IPS-NIHi7 (cell line): ENCODE measurements around the gene TSPAN16.

Experiments
- DNase-seq: peaks from one replicate; pipeline ENCODE4 v3.0.0; 2012; ENCODE audit warnings: mixed read lengths; ENCODE audit errors: extremely low spot score

The TSPAN16 gene

GRCh38 chr19:11268783-11269267 lies 27.1 kb upstream of the TSPAN16 start:
- no peak for DNase-seq

GRCh38 chr19:11269408-11269807 lies 26.6 kb upstream of the TSPAN16 start:
- DNase-seq = no peak

- no peak for DNase-seq
Observed at GRCh38 chr19:11273296-11273695, 22.7 kb upstream of the TSPAN16 start.

GRCh38 chr19:11273989-11274388 lies 22.0 kb upstream of the TSPAN16 start:
- DNase-seq = no peak

- DNase-seq = no peak
Observed at GRCh38 chr19:11274533-11275086, 21.4 kb upstream of the TSPAN16 start.

- no peak for DNase-seq
Observed at GRCh38 chr19:11278670-11279069, 17.3 kb upstream of the TSPAN16 start.

- no peak for DNase-seq
Observed at GRCh38 chr19:11279505-11280236, 16.3 kb upstream of the TSPAN16 start.

GRCh38 chr19:11281356-11282049 lies 14.5 kb upstream of the TSPAN16 start:
- DNase-seq = no peak

- DNase-seq = no peak
Observed at GRCh38 chr19:11284515-11284914, 11.4 kb upstream of the TSPAN16 start.

DNA sequence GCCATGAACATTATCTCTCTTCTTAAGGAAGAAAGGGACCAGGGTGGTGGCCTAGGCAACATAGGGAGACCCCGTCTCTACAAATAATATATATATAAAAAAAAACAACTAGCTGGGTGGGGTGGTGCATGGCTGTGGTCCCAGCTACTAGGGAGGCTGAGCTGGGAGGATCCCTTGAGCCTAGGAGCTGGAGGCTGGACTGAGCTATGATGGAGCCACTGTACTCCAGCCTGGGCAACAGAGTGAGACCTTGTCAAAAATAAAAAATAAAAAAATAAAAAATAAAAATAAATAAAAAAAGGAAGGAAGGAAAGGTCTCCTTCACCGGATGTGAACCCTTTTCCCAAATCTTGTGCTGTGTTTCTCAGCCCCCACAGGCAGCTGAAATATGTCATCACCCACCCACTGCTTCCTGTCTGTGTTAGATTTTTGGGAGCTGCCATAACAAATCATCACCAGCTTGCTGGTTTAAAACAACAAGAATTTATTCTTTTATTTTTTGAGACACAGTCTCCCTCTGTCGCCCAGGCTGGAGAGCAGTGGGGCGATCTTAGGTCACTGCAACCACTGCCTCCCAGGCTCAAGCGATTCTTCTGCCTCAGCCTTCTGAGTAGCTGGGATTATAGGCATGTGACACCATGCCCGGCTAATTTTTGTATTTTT lies 9.5 kb upstream of the TSPAN16 start:
- no peak for DNase-seq

DNA sequence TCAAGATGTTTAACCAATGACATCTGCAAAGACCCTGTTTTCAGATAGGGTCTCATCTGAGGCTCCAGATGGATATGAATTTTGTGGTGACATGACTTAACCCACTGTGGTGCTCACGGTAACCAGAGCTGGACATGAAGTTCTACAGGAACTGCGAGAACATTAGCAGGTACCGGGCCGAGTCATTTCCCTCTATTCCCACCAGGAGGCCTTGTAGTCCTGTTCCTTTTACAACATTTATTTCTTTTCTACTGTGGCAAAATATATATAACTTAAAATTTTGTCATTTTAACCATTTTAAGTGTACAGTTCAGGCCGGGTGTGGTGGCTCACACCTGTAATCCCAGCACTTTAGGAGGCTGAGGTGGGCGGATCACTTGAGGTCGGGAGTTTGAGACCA lies 7.6 kb upstream of the TSPAN16 start:
- no peak for DNase-seq

DNA sequence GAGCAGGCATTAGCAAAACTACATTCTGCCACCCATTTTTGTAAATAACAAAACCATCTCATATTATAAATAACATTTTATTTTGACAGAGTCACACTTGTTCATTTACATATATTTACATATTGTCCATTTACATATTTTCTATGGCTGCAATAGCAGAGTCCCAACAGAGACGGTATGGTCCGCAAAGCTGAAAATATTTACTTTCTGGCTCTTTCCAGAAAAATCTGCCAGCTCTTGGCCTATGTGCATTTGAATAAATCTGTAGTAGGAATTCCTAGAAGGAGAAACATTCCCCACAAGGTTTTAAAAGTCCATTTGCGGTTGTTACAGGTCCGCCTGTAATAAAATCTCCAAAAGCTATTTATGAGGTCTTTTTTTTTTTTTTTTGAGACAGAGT lies 5.7 kb upstream of the TSPAN16 start:
- no peak for DNase-seq

- DNase-seq = no peak
Observed at GRCh38 chr19:11291415-11291814, 4.5 kb upstream of the TSPAN16 start.

DNA sequence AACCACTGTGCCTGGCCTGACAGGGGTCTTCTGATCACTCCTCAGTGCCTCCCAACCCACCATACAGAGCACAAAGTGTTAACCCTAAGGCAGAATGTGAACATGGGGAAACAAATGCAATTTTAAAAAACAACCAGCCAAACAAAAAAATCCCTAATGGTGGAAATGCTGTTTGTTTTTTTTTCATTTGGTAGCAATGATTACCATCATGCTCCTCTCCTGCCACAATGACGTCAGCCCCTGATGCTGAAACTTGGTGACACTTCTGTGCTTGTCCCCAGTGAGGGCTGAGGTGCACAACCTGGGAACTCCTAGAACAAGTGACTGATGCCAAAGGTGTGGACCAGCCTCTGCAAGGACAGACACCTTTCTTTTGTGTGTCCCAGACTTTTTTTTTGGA lies 4.0 kb upstream of the TSPAN16 start:
- DNase-seq = no peak

DNA sequence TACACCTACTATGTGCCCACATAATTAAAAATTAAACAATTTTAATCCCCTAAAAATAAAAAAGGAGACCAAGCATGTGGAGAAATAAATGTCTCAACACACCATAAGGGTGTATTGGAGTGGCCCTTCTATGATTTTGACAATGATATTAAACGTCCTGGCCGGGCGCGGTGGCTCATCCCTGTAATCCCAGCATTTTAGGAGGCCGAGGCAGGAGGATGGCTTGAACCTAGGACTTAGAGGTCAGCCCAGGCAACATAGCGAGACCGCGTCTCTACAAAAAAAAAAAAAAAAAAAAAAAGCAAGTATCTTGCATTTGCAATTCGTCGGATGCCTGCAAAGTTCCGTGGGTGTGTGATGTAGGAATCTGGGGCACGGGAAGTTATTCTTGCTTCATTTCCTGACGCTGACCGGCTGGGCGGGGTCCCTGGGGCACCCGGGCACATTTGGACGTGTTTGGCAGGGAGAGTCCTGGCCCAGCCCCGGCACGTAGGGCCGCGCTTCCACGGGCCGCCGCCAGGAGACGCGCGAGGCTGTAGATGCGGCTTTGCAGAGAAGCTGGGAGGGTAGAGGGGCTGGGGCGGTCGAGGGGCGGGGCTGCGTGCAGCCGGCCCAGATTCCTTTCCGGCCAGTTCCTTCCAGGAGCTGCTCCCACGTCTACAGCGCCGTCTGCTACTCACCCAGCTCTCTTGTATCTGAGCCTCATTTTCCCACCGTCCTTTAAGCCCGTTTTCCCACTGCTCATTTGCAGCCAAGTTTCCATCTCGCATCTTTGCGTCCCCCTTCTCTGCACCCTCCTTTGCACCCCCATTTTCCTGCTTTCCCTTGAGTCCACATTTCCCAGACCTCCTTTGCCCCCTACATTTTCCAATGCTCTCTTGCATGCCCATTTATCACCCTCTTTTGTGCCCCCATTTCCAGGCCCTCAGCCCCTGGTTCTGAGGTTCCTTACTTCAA lies 2.2 kb upstream of the TSPAN16 start:
- DNase-seq = peak; percentile 99

GRCh38 chr19:11295180-11295579 lies 780 bp upstream of the TSPAN16 start:
- DNase-seq = no peak

GRCh38 chr19:11296264-11296663 lies 304 bp downstream of the TSPAN16 start:
- DNase-seq = no peak

DNA sequence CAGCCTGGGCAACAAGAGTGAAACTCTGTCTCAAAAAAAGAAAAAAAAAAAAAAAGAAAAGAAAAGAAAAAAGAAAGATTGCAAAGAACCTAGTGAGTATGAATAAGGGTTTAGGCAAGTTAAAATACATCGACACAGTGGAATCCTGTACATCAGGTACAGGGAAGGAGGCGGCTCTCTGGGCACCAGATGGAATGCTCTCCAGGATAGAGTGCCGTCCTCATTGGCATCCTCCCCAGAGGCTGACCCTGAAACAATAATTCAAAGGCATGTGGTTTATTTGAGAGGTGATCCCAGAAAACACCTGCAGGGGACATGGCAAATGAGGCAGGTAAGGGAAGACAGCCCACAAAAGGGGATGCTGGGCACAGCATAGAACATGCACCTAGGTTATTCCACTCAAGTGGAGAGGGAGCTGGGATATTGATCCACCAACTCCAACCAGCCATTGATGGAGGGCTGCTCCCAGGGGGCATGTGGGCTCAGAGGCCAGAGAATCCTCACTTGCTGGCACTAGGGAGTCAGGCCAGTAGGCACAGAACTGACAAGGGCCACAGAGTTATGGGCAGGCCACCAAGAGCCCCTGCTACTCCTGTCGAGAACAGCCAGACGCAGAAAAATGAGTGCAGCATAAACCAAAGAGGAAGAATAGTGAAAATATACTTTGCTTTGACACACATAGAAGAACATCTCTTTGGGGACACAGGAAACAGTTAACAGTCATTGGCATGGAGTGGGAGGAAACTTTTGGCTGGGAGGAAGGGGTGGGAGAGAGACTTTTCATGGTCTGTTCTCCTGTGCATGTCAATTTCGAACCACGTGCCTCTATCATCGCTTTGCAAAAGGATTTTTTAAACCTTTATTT lies 4.2 kb downstream of the TSPAN16 start:
- no peak for DNase-seq

DNA sequence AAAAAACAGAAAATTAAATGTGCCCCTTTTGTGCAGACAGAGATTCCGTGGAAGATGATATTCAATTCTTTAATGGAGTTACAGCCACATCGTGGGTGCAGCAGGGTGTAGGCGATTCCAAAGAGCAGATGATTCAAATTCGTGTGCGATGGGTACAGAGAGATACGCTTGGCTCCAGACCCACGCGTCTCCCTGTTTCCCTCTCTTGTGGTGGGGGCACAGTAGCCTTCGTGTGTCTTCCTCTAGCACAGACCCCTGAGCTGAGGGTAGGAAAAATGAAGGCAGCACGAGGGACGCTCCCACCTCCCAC lies 4.8 kb downstream of the TSPAN16 start:
- DNase-seq = no peak

DNA sequence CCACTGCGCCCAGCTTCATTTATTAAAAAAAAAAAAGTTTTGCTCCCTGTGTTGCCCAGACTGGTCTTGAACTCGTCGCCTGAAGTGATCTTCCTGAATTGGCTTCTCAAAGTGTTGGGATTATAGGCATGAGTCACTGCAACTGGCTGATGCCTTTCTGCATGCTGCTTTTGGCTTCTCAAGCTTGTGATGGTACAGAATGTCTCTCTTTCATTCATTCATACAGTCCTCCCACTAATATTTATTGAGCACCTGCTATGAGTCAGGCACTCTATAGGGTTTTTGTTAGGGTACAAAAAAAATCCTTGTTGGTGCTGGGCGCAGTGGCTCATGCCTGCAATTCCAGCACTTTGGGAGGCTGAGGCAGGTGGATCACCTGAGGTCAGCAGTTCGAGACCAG lies 9.0 kb downstream of the TSPAN16 start:
- DNase-seq = no peak

DNA sequence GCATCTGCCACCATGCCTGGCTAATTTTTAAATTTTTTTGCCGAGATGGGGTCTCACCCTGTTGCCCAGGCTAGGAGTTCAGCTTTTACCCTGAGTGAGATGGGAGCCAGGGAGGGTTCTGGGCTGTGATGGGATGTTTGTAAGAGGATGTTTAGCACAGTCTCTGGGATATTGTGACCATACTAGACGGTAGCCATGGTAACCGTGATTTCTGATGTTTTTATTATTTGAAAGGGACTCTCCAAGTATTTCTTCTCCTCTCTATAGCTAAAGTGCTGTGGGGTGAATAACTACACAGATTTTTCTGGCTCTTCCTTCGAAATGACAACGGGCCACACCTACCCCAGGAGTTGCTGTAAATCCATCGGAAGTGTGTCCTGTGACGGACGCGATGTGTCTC lies 10.4 kb downstream of the TSPAN16 start:
- no peak for DNase-seq
